Skeletal muscle satellite cell (primary cell): Measurements from ENCODE around the gene CCDC61.
A peak's percentile ranks its signal among the peaks of the same experiment; 100 is the strongest.

Source experiments
- H3K27me3 ChIP-seq: 2 replicates; pipeline ENCODE4 v1.7.0; 2013; ENCODE audit warnings: low read length; ENCODE audit not compliant: control insufficient read depth, insufficient read depth
- H3K36me3 ChIP-seq: 2 replicates; pipeline ENCODE4 v1.7.0; 2013; ENCODE audit warnings: mild to moderate bottlenecking, control low read depth, low read length; ENCODE audit not compliant: insufficient read depth
- H3K4me1 ChIP-seq: 2 replicates; pipeline ENCODE4 v1.7.0; 2013; ENCODE audit warnings: low read length; ENCODE audit not compliant: control insufficient read depth, insufficient read depth
- H3K4me2 ChIP-seq: 2 replicates; pipeline ENCODE4 v1.7.0; 2013; ENCODE audit warnings: mild to moderate bottlenecking, low read length
- H3K4me3 ChIP-seq: 2 replicates; pipeline ENCODE4 v1.7.0; 2013; ENCODE audit warnings: low read length
- H3K9ac ChIP-seq: 2 replicates; pipeline ENCODE4 v1.7.0; 2013; ENCODE audit warnings: mild to moderate bottlenecking, low read depth, low read length, moderate library complexity
- H3K9me3 ChIP-seq: replicated peaks from 2 replicates; pipeline ENCODE4 v1.7.0; 2013; ENCODE audit warnings: mild to moderate bottlenecking, control low read depth, low read length
- small RNA-seq: library from RNA; depleted of rRNA; stranded (forward); fragments of <200 nt; gene quantifications from one replicate; pipeline ENCODE3, GENCODE V24; 2012

Gene CCDC61

GRCh38 chr19:46060012-46060411 lies 64.7 kb downstream of the CCDC61 start:
- no peak overlapping the region for H3K9ac ChIP-seq
- no peak overlapping the region for H3K4me3 ChIP-seq
- no peak overlapping the region for H3K4me2 ChIP-seq
- peaks cover 4% of the 10 kb centered on the region for H3K9me3 ChIP-seq
- no peaks in the 10 kb centered on the region for H3K36me3 ChIP-seq
- no peaks in the 10 kb centered on the region for H3K4me1 ChIP-seq
- H3K27me3 ChIP-seq = peaks cover 75% of the 10 kb centered on the region

- H3K9me3 ChIP-seq = peaks cover 4% of the 10 kb centered on the region
- peaks cover 3% of the 10 kb centered on the region for H3K4me1 ChIP-seq
- H3K4me2 ChIP-seq = no peak overlapping the region
- H3K36me3 ChIP-seq = no peaks in the 10 kb centered on the region
- H3K4me3 ChIP-seq = no peak overlapping the region
- H3K9ac ChIP-seq = no peak overlapping the region
- peaks cover 72% of the 10 kb centered on the region for H3K27me3 ChIP-seq
These were observed 67.9 kb downstream of the CCDC61 start for GRCh38 chr19:46063201-46063600.

GRCh38 chr19:46065486-46066071 lies 70.3 kb downstream of the CCDC61 start:
- H3K4me2 ChIP-seq = no peak overlapping the region
- H3K27me3 ChIP-seq = peaks cover 64% of the 10 kb centered on the region
- H3K36me3 ChIP-seq = no peaks in the 10 kb centered on the region
- peaks cover under 1% of the 10 kb centered on the region for H3K9me3 ChIP-seq
- H3K4me3 ChIP-seq = no peak overlapping the region
- H3K9ac ChIP-seq = no peak overlapping the region
- peaks cover 23% of the 10 kb centered on the region for H3K4me1 ChIP-seq

GRCh38 chr19:46066471-46066870 lies 71.2 kb downstream of the CCDC61 start:
- peaks cover 26% of the 10 kb centered on the region for H3K4me1 ChIP-seq
- H3K4me3 ChIP-seq = no peak overlapping the region
- H3K9ac ChIP-seq = no peak overlapping the region
- H3K36me3 ChIP-seq = no peaks in the 10 kb centered on the region
- H3K9me3 ChIP-seq = no peaks in the 10 kb centered on the region
- H3K4me2 ChIP-seq = no peak overlapping the region
- peaks cover 66% of the 10 kb centered on the region for H3K27me3 ChIP-seq

- no peak overlapping the region for H3K4me2 ChIP-seq
- H3K4me3 ChIP-seq = no peak overlapping the region
- peaks cover 26% of the 10 kb centered on the region for H3K4me1 ChIP-seq
- no peak overlapping the region for H3K9ac ChIP-seq
- no peaks in the 10 kb centered on the region for H3K36me3 ChIP-seq
- H3K9me3 ChIP-seq = no peaks in the 10 kb centered on the region
- H3K27me3 ChIP-seq = peaks cover 66% of the 10 kb centered on the region
These were observed 72.4 kb downstream of the CCDC61 start for GRCh38 chr19:46067691-46068090.

Small RNA genes lying within 50 kb of the gene (small RNA-seq; reads per million reads assigned to genes)
- gene MIR769 = 3.3 reads per million, percentile 79 among the genes with 10 or more reads in this experiment
